ENCODE measurements around the gene HES2.
"Not testable (repeated sequence)": the region's sequence is repeated elsewhere in the genome, so short reads cannot be mapped to it uniquely, and the experiment has no call there.

HES2 gene

DNA sequence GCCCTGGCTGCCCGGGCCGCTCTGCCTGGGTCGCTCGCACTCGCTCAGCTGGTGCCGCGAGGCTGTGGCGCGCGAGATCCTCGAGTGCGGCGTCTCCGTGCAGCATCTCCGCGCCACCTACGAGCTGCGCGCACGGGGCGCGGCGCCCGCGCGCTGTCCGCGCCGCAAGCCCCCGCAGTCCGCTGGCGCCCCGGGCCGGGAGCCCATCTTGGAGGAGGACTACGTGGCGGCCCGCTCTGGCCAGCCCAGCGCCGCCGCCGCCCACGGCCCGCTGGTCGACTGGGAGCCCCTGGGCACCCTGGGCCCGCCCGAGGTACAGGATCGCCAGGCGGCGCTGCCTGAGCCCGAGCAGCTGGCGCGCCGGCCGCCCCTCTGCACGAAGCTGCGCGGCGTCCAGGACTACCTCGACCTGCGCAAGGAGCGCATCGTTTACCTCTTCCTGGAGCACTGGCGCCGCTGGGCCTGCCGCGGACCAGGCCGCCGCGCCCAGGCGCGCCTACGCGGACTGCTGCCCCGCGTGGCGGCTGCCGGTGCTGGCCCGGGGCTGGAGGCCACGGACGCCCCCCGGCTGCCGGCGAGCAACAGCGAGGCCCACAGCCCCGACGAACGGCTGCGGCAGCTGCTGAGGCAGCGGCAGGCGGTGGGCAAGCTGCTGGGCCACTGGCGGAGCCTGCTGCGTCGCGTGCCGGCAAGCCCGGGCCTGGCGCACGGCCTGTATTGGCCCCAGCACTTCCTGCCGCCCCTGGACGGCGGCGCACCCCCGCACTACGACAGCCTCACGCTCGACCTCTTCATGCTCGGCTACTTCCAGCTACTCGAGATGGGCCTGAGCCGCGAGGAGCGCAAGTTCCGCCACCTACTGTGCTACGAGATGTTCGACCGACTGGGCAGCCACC lies 35.4 kb upstream of the HES2 start:
- DNase-seq (ENCODE audit: extremely low read depth in 1 of 2, low read depth in 1 of 2): no peak

DNA sequence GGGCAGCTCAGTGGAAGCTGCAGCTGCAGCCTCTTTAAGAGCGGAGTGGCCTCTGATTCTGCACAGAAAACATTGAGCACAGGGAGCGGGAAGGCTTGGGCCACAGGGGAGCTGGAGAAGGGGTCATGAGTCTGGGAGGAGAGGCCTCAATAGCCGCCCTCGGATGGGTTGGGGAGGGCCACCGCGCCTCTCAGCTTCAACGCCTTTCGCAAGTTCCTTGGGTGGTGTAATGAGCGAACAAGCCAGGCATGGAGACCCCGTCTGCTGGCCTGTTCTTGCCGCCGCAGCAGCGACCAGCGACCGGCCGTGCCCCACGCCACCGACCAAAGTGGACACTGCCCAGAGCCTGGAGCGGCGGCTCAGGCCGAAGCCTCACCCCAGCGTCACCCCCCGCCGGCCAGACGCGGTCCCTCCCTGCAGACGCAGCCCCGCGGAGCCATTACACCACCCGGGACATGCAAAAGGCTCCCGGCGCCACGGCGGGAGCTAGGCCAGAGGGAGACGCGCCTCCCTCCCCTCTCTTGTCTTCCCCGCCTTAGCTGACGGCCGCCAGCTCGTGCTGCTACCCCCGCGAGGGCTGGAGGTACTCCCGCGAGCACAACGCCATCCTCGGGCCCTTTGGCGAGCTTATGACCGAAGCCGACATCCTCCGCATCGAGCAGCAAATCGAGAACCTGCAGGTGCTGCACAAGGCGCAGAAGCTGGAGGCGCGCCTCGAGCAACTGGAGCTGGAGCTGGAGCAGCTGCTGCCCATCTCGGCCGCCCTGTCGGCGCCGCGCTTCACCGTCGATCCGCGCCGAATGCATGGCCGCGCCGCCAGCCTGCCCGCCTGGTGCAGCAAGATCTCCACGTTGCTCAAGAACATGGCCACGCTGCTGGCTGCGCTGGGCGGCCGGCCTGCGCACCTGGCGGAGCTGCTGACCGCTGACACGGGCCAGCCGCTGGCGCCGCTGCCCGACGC lies 34.5 kb upstream of the HES2 start:
- DNase-seq (ENCODE audit: extremely low read depth in 1 of 2, low read depth in 1 of 2): not testable (repeated sequence)

GRCh38 chr1:6450943-6451373 lies 31.2 kb upstream of the HES2 start:
- DNase-seq (ENCODE audit: extremely low read depth in 1 of 2, low read depth in 1 of 2): no peak

- DNase-seq (ENCODE audit: extremely low read depth in 1 of 2, low read depth in 1 of 2): not testable (repeated sequence)
Measured at GRCh38 chr1:6450486-6450885, 30.8 kb upstream of the HES2 start.

DNA sequence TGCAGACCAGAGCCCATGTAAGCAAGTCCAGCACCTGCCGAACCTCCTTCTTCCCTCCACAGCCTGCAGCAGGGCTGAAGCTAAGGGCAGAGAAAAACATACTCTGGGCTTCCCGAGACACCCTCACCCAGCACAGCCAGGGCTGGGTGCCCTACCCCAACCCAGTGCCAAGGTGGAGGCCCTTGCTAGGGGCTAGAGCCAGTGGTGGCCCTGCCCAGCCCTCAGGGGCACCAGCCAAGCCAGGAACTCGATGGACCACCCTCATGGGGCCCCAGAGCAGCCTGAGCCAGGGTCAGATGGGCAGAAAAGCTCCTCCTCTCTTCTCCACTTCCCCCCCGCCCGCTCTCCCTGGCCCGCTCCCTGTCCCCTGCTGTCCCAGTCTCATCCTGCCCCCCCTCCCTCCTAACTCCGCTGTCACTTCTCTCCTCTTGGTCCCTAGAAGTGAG lies 30.3 kb upstream of the HES2 start:
- DNase-seq (ENCODE audit: extremely low read depth in 1 of 2, low read depth in 1 of 2): no peak

GRCh38 chr1:6448749-6449631 lies 29.3 kb upstream of the HES2 start:
- DNase-seq (ENCODE audit: extremely low read depth in 1 of 2, low read depth in 1 of 2): no peak

GRCh38 chr1:6447818-6448748 lies 28.4 kb upstream of the HES2 start:
- DNase-seq (ENCODE audit: extremely low read depth in 1 of 2, low read depth in 1 of 2): no peak

DNA sequence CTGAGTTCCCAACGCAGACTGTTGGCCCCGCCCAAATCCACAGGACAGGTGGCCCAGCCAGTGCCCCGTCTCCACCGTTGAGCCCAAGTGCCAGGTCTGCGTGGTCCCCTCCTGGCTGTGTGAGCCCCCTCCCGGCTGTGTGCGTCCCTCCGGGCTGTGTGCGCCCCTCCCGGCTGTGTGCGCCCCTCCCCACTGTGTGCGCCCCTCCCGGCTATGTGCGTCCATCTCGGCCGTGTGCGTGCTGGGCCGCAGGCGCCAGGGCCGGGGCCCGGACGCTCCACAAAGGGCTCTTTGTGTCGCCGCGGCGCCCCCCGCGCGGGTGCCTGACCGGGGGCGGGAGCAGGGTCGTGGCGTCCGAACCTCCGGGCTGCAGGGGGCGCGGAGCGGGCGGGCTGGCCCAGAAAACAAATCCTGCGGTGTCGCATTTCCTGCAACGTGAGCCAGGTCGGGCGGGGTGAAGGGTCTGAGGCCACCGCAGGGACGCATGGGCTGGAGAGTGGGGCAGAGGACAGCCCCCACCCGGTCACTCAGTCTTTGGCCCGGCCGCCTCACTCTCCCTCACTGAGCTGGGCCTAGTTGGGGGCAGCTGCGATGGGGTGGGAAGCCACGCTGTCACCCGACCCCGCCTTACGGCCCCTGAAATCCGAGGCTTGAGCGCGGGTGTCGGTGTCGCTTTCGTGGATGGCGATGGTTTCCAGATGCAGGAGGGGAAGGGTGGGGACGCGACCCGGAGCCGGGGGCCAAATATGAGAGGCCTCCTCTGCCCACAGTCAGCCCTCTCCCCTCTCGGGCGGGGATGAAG lies 27.5 kb upstream of the HES2 start:
- no peak for DNase-seq (ENCODE audit: extremely low read depth in 1 of 2, low read depth in 1 of 2)

DNA sequence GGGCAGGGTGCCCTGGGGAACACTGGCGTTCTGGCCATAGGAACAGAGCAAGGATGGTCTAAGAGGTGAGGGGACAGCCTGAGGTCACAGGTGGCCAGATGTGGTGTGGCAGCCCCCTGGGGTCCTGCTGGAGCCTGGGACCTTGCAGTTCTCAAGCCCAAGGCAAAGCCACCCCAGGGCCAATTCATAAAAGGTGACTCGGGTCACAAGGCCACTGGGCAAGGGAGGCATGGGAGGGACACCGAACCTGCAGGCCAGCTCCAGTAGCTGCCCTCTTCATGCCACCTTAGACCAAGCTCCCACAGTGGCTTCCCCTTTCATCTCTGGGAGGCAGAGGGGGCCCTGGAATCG lies 26.9 kb upstream of the HES2 start:
- no peak for DNase-seq (ENCODE audit: extremely low read depth in 1 of 2, low read depth in 1 of 2)

GRCh38 chr1:6445929-6446328 lies 26.2 kb upstream of the HES2 start:
- DNase-seq (ENCODE audit: extremely low read depth in 1 of 2, low read depth in 1 of 2): not testable (repeated sequence)

GRCh38 chr1:6445062-6445763 lies 25.5 kb upstream of the HES2 start:
- DNase-seq (ENCODE audit: extremely low read depth in 1 of 2, low read depth in 1 of 2): no peak

DNA sequence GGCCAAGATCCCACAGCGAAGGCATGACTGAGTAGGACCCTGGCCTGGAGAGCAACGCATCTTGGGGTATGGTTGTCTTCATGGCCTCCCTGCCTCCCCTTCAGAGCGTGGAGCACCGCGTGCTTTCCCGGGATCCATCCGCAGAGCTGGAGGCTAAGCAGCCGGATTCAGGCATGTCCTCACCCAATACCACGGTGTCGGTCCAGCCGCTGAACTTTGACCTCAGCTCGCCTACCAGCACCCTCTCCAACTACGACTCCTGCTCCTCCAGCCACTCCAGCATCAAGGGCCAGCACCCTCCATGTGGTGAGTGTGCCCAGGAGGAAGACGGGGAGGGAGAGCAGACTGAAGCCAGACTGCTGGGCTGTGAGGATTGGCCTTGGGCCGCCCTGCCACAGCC lies 24.7 kb upstream of the HES2 start:
- DNase-seq (ENCODE audit: extremely low read depth in 1 of 2, low read depth in 1 of 2): no peak

- DNase-seq (ENCODE audit: extremely low read depth in 1 of 2, low read depth in 1 of 2): no peak
Measured at GRCh38 chr1:6443339-6444115, 23.8 kb upstream of the HES2 start.

DNA sequence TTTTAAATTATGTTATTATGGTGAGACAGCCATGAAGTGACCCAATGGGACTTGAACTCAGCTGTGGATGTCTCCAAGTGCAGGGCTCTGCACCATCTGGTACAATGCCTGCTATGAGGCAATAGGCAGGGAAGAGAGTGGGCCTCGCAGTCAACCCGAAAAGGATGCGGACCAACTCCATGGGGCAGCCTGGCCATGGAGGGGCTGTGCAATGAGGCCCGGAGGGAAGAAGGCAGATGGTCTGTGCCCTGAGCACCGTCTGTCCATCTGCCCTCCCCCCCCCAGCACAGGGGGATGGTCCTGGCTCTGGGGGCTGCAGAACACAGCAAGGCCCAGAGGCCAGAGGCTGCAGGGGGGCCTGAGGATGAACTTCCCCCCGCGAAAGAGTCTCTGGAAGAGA lies 21.9 kb upstream of the HES2 start:
- no peak for DNase-seq (ENCODE audit: extremely low read depth in 1 of 2, low read depth in 1 of 2)

- DNase-seq (ENCODE audit: extremely low read depth in 1 of 2, low read depth in 1 of 2): peak; percentile 53 to 73
Measured at GRCh38 chr1:6440198-6441126, 20.7 kb upstream of the HES2 start.

DNA sequence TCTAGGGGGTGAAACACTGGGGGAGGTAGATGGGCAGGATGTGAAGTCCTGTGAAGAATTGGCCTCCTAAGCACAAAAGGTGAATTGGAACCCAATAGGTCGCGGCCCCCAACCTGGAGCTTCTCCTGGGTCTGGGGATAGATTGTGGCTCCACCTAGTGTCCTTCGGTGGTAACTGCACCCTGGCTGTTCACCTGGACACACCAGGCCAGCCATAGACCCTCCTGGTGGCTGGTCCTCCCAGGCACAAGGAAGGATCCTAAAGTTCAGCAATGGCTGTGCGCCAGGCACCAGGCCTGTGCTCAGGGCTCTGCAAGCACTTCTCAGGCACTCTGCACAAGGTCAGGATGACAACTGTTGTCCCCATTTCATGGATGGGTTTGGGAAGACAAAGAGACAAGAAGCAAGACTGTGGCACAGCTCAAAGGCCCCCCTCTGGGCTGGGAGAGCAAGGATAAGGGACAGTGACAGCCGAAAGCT lies 18.4 kb upstream of the HES2 start:
- peak in 1 of 2 donors; percentile 60 for DNase-seq (ENCODE audit: extremely low read depth in 1 of 2, low read depth in 1 of 2)
